Middle frontal gyrus (tissue), 1 donor: ENCODE measurements around the gene ZMIZ1.

Source experiments
- DNase-seq: peaks from one replicate; pipeline ENCODE4 v3.0.0-alpha.2; 2015; ENCODE audit warnings: low spot score; ENCODE audit errors: extremely low spot score

ZMIZ1 gene

GRCh38 chr10:79280956-79281355 lies 212.2 kb downstream of the ZMIZ1 start:
- DNase-seq, result no peak

- DNase-seq, result no peak
Observed at GRCh38 chr10:79282388-79282787, 213.6 kb downstream of the ZMIZ1 start.

GRCh38 chr10:79283616-79284015 lies 214.8 kb downstream of the ZMIZ1 start:
- no peak for DNase-seq

GRCh38 chr10:79284158-79284871 lies 215.5 kb downstream of the ZMIZ1 start:
- no peak for DNase-seq

GRCh38 chr10:79285315-79286197 lies 216.8 kb downstream of the ZMIZ1 start:
- DNase-seq, result no peak

GRCh38 chr10:79286318-79286951 lies 217.7 kb downstream of the ZMIZ1 start:
- DNase-seq, result peak; percentile 79

- DNase-seq, result no peak
Observed at GRCh38 chr10:79287973-79288723, 219.4 kb downstream of the ZMIZ1 start.

- no peak for DNase-seq
Observed at GRCh38 chr10:79289801-79290200, 221.0 kb downstream of the ZMIZ1 start.

- DNase-seq, result no peak
Observed at GRCh38 chr10:79292026-79292766, 223.4 kb downstream of the ZMIZ1 start.

GRCh38 chr10:79292891-79293746 lies 224.4 kb downstream of the ZMIZ1 start:
- DNase-seq, result no peak

- DNase-seq, result no peak
Observed at GRCh38 chr10:79293841-79294581, 225.2 kb downstream of the ZMIZ1 start.

GRCh38 chr10:79295563-79295962 lies 226.8 kb downstream of the ZMIZ1 start:
- DNase-seq, result no peak

GRCh38 chr10:79296431-79296830 lies 227.7 kb downstream of the ZMIZ1 start:
- no peak for DNase-seq

GRCh38 chr10:79298403-79299244 lies 229.9 kb downstream of the ZMIZ1 start:
- no peak for DNase-seq

- no peak for DNase-seq
Observed at GRCh38 chr10:79299397-79300241, 230.9 kb downstream of the ZMIZ1 start.

- no peak for DNase-seq
Observed at GRCh38 chr10:79300711-79301110, 231.9 kb downstream of the ZMIZ1 start.
